OCI-LY1 (cell line): ENCODE results near the gene TIMM21.

Source experiments
- H2AFZ ChIP-seq: fragments of 200-600 bp; sonication (generic), shearing (Covaris generic); 2 replicates; pipeline ENCODE4 v1.6.0; 2014; ENCODE audit warnings: antibody characterized with exemption, mild to moderate bottlenecking, low read length
- H3F3A ChIP-seq: fragments of 200-600 bp; sonication (generic), shearing (Covaris generic); 2 replicates; pipeline ENCODE4 v1.6.0; 2014; ENCODE audit warnings: mild to moderate bottlenecking, antibody characterized with exemption, low read length, moderate library complexity; ENCODE audit not compliant: insufficient read depth
- H3K27ac ChIP-seq: fragments of 200-600 bp; sonication (generic); 2 replicates; pipeline ENCODE4 v1.5.1; 2014; ENCODE audit warnings: low read length, mixed run types, mild to moderate bottlenecking, low read depth; ENCODE audit not compliant: poor library complexity, severe bottlenecking
- H3K27me3 ChIP-seq: fragments of 200-600 bp; sonication (generic); 2 replicates; pipeline ENCODE4 v1.6.0; 2014; ENCODE audit warnings: antibody characterized with exemption, mild to moderate bottlenecking, low read length, moderate library complexity; ENCODE audit not compliant: insufficient read depth
- H3K36me3 ChIP-seq: fragments of 200-600 bp; sonication (generic); 2 replicates; pipeline ENCODE4 v1.6.1; 2014; ENCODE audit warnings: mild to moderate bottlenecking, antibody characterized with exemption, low read length, moderate library complexity, mixed read lengths; ENCODE audit not compliant: insufficient read depth
- H3K4me1 ChIP-seq: fragments of 200-600 bp; sonication (generic); 2 replicates; pipeline ENCODE4 v1.5.1; 2014; ENCODE audit warnings: mild to moderate bottlenecking, low read length, moderate library complexity; ENCODE audit not compliant: insufficient read depth, severe bottlenecking
- H3K4me2 ChIP-seq: fragments of 200-600 bp; sonication (generic), shearing (Covaris generic); 2 replicates; pipeline ENCODE4 v1.6.1; 2014; ENCODE audit warnings: low read length
- H3K4me3 ChIP-seq: fragments of 200-600 bp; sonication (generic); 2 replicates; pipeline ENCODE4 v1.5.1; 2014; ENCODE audit warnings: low read length, low read depth, mild to moderate bottlenecking, mixed read lengths; ENCODE audit not compliant: poor library complexity, severe bottlenecking
- H3K79me2 ChIP-seq: fragments of 200-600 bp; shearing (Covaris generic); 2 replicates; pipeline ENCODE4 v1.6.1; 2016; ENCODE audit warnings: mixed run types, low read length, mixed read lengths; ENCODE audit not compliant: insufficient read depth
- H3K9ac ChIP-seq: fragments of 200-600 bp; sonication (generic), shearing (Covaris generic); 2 replicates; pipeline ENCODE4 v1.6.1; 2014; ENCODE audit warnings: mild to moderate bottlenecking, low read length, mixed read lengths
- H3K9me2 ChIP-seq: fragments of 200-600 bp; sonication (generic), shearing (Covaris generic); 2 replicates; pipeline ENCODE4 v1.6.1; 2014; ENCODE audit warnings: low read depth, mild to moderate bottlenecking, low read length, mixed read lengths
- H3K9me3 ChIP-seq: fragments of 200-600 bp; shearing (Covaris generic); 2 replicates; pipeline ENCODE4 v1.6.1; 2014; ENCODE audit warnings: low read length, mixed read lengths
- H4K20me1 ChIP-seq: fragments of 200-600 bp; sonication (generic), shearing (Covaris generic); 2 replicates; pipeline ENCODE4 v1.6.0; 2016; ENCODE audit warnings: mild to moderate bottlenecking, low read length; ENCODE audit not compliant: insufficient read depth
- CTCF ChIP-seq: fragments of 200-600 bp; sonication (generic), shearing (Covaris generic); IDR thresholded peaks from 2 replicates; pipeline ENCODE4 v1.5.1; 2017; ENCODE audit warnings: mild to moderate bottlenecking, antibody characterized with exemption, low read length, moderate library complexity, mixed read lengths
- EZH2 ChIP-seq: fragments of 200-600 bp; sonication (generic), shearing (Covaris generic); IDR thresholded peaks from 2 replicates; pipeline ENCODE4 v1.8.0; 2017; ENCODE audit warnings: borderline replicate concordance, mixed run types, mild to moderate bottlenecking, antibody characterized with exemption, low read length, moderate library complexity, mixed read lengths

TIMM21 gene

GRCh38 chr18:74131124-74131523 is 17.2 kb upstream of the TIMM21 start:
- no peaks in the 10 kb centered on the region for H3K79me2 ChIP-seq
- H3K4me3 ChIP-seq = no peak overlapping the region
- no peaks in the 10 kb centered on the region for H4K20me1 ChIP-seq
- no peaks in the 10 kb centered on the region for H3K36me3 ChIP-seq
- no peak overlapping the region for H2AFZ ChIP-seq
- no peak overlapping the region for H3K4me2 ChIP-seq
- H3K9me2 ChIP-seq = no peaks in the 10 kb centered on the region
- no peaks in the 10 kb centered on the region for H3K4me1 ChIP-seq
- H3F3A ChIP-seq = no peaks in the 10 kb centered on the region
- H3K27ac ChIP-seq = no peak overlapping the region
- no peak for TF ChIP-seq CTCF
- no peak for TF ChIP-seq EZH2
- H3K9ac ChIP-seq = no peak overlapping the region
- H3K9me3 ChIP-seq = no peaks in the 10 kb centered on the region
- no peaks in the 10 kb centered on the region for H3K27me3 ChIP-seq

GRCh38 chr18:74132201-74132600 is 16.1 kb upstream of the TIMM21 start:
- H3F3A ChIP-seq = no peaks in the 10 kb centered on the region
- no peak overlapping the region for H3K4me2 ChIP-seq
- H2AFZ ChIP-seq = no peak overlapping the region
- H3K4me3 ChIP-seq = no peak overlapping the region
- no peak overlapping the region for H3K27ac ChIP-seq
- no peaks in the 10 kb centered on the region for H3K36me3 ChIP-seq
- H3K9ac ChIP-seq = no peak overlapping the region
- no peaks in the 10 kb centered on the region for H3K79me2 ChIP-seq
- no peaks in the 10 kb centered on the region for H3K4me1 ChIP-seq
- TF ChIP-seq CTCF = no peak
- TF ChIP-seq EZH2 = no peak
- no peaks in the 10 kb centered on the region for H3K9me3 ChIP-seq
- H3K27me3 ChIP-seq = no peaks in the 10 kb centered on the region
- H4K20me1 ChIP-seq = no peaks in the 10 kb centered on the region
- no peaks in the 10 kb centered on the region for H3K9me2 ChIP-seq

- no peak for TF ChIP-seq CTCF
- no peak for TF ChIP-seq EZH2
- Histone ChIP-seq H3K9me2 (no peaks in the 10 kb centered on the region), H3K27me3 (no peaks in the 10 kb centered on the region), H3K9ac (no peak overlapping the region), H3K36me3 (no peaks in the 10 kb centered on the region), H3K27ac (no peak overlapping the region), H3F3A (no peaks in the 10 kb centered on the region), H3K4me2 (no peak overlapping the region), H3K4me1 (no peaks in the 10 kb centered on the region), H2AFZ (no peak overlapping the region), H3K79me2 (no peaks in the 10 kb centered on the region), H4K20me1 (no peaks in the 10 kb centered on the region), H3K4me3 (no peak overlapping the region), H3K9me3 (no peaks in the 10 kb centered on the region)
Measured at GRCh38 chr18:74137920-74138538, 10.3 kb upstream of the TIMM21 start.
